Ishikawa (cell line): Measurements from ENCODE around the gene NRXN3.

ENCODE experiments used
- CEBPB ChIP-seq: IDR thresholded peaks from 2 replicates; pipeline ENCODE4 v1.6.1; 2012
- CREB1 ChIP-seq: IDR thresholded peaks from 2 replicates; pipeline ENCODE4 v1.6.1; 2012; ENCODE audit warnings: low read depth
- EGR1 ChIP-seq: IDR thresholded peaks from 2 replicates; pipeline ENCODE4 v1.6.1; 2012
- EP300 ChIP-seq: IDR thresholded peaks from 2 replicates; pipeline ENCODE4 v1.6.1; 2012; ENCODE audit warnings: borderline replicate concordance
- FOXM1 ChIP-seq: IDR thresholded peaks from 2 replicates; pipeline ENCODE4 v1.6.1; 2012; ENCODE audit warnings: low read depth, borderline replicate concordance
- MAX ChIP-seq: IDR thresholded peaks from 2 replicates; pipeline ENCODE4 v1.6.1; 2012
- NFIC ChIP-seq: IDR thresholded peaks from 2 replicates; pipeline ENCODE4 v1.6.1; 2012
- RAD21 ChIP-seq: IDR thresholded peaks from 2 replicates; pipeline ENCODE4 v1.6.1; 2012; ENCODE audit warnings: low read depth
- TAF1 ChIP-seq: IDR thresholded peaks from 2 replicates; pipeline ENCODE4 v1.6.1; 2012; ENCODE audit warnings: low read depth, mild to moderate bottlenecking
- TCF12 ChIP-seq: IDR thresholded peaks from 2 replicates; pipeline ENCODE4 v1.6.1; 2012; ENCODE audit warnings: low read depth
- TEAD4 ChIP-seq: IDR thresholded peaks from 2 replicates; pipeline ENCODE4 v1.6.1; 2012
- USF1 ChIP-seq: IDR thresholded peaks from 2 replicates; pipeline ENCODE4 v1.6.1; 2012
- YY1 ChIP-seq: IDR thresholded peaks from 2 replicates; pipeline ENCODE4 v1.6.1; 2012; ENCODE audit warnings: low read depth
- ZBTB7A ChIP-seq: IDR thresholded peaks from 2 replicates; pipeline ENCODE4 v1.6.1; 2012; ENCODE audit warnings: low read depth
- TF ChIP-seq, protein P1 (sequence below): IDR thresholded peaks from 2 replicates; pipeline ENCODE4 v1.6.1; 2012; ENCODE audit warnings: low read depth, mild to moderate bottlenecking

NRXN3 gene

GRCh38 chr14:79704041-79704807 lies 1534.1 kb downstream of the NRXN3 start:
- no peak for TF ChIP-seq EP300
- no peak for TF ChIP-seq EGR1
- TF ChIP-seq MAX = no peak
- TF ChIP-seq, protein P1, sequence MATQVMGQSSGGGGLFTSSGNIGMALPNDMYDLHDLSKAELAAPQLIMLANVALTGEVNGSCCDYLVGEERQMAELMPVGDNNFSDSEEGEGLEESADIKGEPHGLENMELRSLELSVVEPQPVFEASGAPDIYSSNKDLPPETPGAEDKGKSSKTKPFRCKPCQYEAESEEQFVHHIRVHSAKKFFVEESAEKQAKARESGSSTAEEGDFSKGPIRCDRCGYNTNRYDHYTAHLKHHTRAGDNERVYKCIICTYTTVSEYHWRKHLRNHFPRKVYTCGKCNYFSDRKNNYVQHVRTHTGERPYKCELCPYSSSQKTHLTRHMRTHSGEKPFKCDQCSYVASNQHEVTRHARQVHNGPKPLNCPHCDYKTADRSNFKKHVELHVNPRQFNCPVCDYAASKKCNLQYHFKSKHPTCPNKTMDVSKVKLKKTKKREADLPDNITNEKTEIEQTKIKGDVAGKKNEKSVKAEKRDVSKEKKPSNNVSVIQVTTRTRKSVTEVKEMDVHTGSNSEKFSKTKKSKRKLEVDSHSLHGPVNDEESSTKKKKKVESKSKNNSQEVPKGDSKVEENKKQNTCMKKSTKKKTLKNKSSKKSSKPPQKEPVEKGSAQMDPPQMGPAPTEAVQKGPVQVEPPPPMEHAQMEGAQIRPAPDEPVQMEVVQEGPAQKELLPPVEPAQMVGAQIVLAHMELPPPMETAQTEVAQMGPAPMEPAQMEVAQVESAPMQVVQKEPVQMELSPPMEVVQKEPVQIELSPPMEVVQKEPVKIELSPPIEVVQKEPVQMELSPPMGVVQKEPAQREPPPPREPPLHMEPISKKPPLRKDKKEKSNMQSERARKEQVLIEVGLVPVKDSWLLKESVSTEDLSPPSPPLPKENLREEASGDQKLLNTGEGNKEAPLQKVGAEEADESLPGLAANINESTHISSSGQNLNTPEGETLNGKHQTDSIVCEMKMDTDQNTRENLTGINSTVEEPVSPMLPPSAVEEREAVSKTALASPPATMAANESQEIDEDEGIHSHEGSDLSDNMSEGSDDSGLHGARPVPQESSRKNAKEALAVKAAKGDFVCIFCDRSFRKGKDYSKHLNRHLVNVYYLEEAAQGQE = no peak
- no peak for TF ChIP-seq FOXM1
- TF ChIP-seq CEBPB = no peak
- no peak for TF ChIP-seq TCF12
- TF ChIP-seq RAD21 = no peak
- TF ChIP-seq CREB1 = no peak
- TF ChIP-seq YY1 = no peak
- no peak for TF ChIP-seq TAF1
- TF ChIP-seq ZBTB7A = no peak

DNA sequence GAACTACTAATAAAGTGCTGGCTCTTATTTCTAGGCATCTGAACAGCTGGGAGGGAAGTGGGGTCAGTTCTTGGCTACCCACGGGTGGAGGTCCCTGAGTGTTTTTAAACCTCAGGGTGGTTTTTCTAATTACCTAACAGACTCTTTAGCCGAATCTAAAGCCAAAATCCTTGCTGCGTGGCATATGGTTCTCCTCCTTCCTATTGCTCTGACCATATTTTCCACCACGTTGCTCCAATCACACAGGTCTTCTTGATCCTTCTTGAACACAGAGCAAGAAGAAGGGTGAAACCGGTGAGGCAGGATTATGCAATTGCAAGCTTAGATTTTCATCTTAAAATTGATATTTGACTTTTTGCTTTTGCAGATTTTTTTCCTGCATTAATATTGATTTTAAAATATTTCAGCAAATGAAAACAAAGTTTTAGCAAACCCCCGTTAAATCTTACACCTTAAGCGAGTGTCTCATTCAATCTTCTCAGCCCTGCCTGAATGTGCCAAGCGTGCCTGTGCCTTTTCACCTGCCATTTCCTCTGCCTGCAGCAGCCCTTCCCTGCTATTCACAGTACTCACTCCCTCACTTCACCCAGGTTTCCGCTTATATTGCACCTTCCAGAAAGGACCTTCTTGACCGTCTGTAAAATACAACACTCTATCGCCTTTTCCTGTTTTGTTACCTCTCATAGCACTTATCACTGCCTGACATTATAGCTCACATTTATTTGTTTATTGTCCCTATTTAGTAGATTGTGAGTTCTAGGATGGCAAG lies 1535.1 kb downstream of the NRXN3 start:
- no peak for TF ChIP-seq EGR1
- TF ChIP-seq USF1 = no peak

GRCh38 chr14:79706382-79706781 lies 1536.2 kb downstream of the NRXN3 start:
- TF ChIP-seq, protein P1 = no peak
- no peak for TF ChIP-seq EP300
- TF ChIP-seq NFIC = no peak
- TF ChIP-seq ZBTB7A = no peak
- no peak for TF ChIP-seq RAD21
- no peak for TF ChIP-seq EGR1
- no peak for TF ChIP-seq USF1
- TF ChIP-seq TCF12 = no peak
- TF ChIP-seq MAX = no peak
- no peak for TF ChIP-seq CREB1
- TF ChIP-seq CEBPB = no peak

- TF ChIP-seq USF1 (no peak), TAF1 (no peak), FOXM1 (no peak), NFIC (no peak), YY1 (no peak), CREB1 (no peak), TEAD4 (no peak), EGR1 (no peak), ZBTB7A (no peak), EP300 (no peak)
Observed at GRCh38 chr14:79708426-79709388, 1538.5 kb downstream of the NRXN3 start.

- no peak for TF ChIP-seq EGR1
- TF ChIP-seq CREB1 = no peak
- no peak for TF ChIP-seq USF1
- TF ChIP-seq EP300 = no peak
- TF ChIP-seq MAX = no peak
- TF ChIP-seq FOXM1 = no peak
- TF ChIP-seq TAF1 = no peak
- TF ChIP-seq TCF12 = no peak
- TF ChIP-seq RAD21 = no peak
- TF ChIP-seq TEAD4 = no peak
- TF ChIP-seq ZBTB7A = no peak
- TF ChIP-seq CEBPB = no peak
- no peak for TF ChIP-seq YY1
- TF ChIP-seq NFIC = no peak
- TF ChIP-seq, protein P1 = no peak
Observed at GRCh38 chr14:79709573-79709972, 1539.4 kb downstream of the NRXN3 start.
